ENCODE measurements around the gene GDF10. TPM values are rescaled to one million over a fixed set of nuclear protein-coding genes. Genes with fewer than 3 reads are reported as not detected.

The GDF10 gene
- total RNA-seq, 2 donors from 2014 or later, result 1.5 to 18.6 TPM

- intact Hi-C loops (cut with DNase I), result no loop called here
- no peak for DNase-seq (ENCODE audit: low spot score)
These were observed 25.6 kb downstream of the GDF10 start for GRCh38 chr10:47325303-47326291.

- DNase-seq (ENCODE audit: low spot score), result no peak
- intact Hi-C loops (cut with DNase I), result no loop called here
These were observed 26.4 kb downstream of the GDF10 start for GRCh38 chr10:47326306-47326926.

DNA sequence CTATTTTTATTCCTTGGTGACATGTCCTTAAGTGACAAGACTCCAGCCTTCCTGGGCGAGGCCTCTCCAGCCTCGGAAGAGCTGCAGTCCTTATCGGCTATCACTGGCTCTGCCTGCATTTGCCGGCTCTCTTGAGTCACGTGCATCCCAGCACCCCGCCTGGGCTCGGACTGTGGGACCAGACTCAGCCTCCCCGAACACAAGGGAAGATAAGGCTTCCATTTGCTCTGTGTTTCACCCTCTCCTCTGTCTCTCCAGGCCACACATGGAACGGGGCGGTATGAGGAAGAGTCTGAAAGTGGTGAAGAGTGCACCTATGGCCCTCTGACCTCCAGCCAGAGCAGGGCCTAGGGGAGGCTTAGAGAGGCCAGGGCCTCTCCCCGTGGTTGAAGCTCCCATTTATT, 26.9 kb downstream of the GDF10 start:
- intact Hi-C loops (cut with DNase I), result no loop called here
- no peak for DNase-seq (ENCODE audit: low spot score)

- no peak for DNase-seq (ENCODE audit: low spot score)
- intact Hi-C loops (cut with DNase I), result no loop called here
These were observed 29.9 kb downstream of the GDF10 start for GRCh38 chr10:47329855-47330254.

- intact Hi-C loops (cut with DNase I), result no loop called here
These were observed 30.4 kb downstream of the GDF10 start for GRCh38 chr10:47330366-47330765.

GRCh38 chr10:47330804-47331203, 30.8 kb downstream of the GDF10 start:
- intact Hi-C loops (cut with DNase I), result no loop called here
- DNase-seq (ENCODE audit: low spot score), result no peak

More at GRCh38 chr10:47330366-47330765, 30.4 kb downstream of the GDF10 start:
- no peak for DNase-seq (ENCODE audit: low spot score)

- intact Hi-C loops (cut with DNase I), result no loop called here
- DNase-seq (ENCODE audit: low spot score), result peak; percentile 43
These were observed 31.5 kb downstream of the GDF10 start for GRCh38 chr10:47331491-47331890.

GRCh38 chr10:47331954-47332353, 32.0 kb downstream of the GDF10 start:
- intact Hi-C loops (cut with DNase I), result no loop called here
- DNase-seq (ENCODE audit: low spot score), result no peak

- intact Hi-C loops (cut with DNase I), result no loop called here
- peak; percentile 45 for DNase-seq (ENCODE audit: low spot score)
These were observed 32.4 kb downstream of the GDF10 start for GRCh38 chr10:47332371-47332770.

GRCh38 chr10:47332946-47333345, 32.9 kb downstream of the GDF10 start:
- intact Hi-C loops (cut with DNase I), result no loop called here
- no peak for DNase-seq (ENCODE audit: low spot score)

GRCh38 chr10:47333532-47333931, 33.5 kb downstream of the GDF10 start:
- DNase-seq (ENCODE audit: low spot score), result no peak
- intact Hi-C loops (cut with DNase I), result no loop called here

DNA sequence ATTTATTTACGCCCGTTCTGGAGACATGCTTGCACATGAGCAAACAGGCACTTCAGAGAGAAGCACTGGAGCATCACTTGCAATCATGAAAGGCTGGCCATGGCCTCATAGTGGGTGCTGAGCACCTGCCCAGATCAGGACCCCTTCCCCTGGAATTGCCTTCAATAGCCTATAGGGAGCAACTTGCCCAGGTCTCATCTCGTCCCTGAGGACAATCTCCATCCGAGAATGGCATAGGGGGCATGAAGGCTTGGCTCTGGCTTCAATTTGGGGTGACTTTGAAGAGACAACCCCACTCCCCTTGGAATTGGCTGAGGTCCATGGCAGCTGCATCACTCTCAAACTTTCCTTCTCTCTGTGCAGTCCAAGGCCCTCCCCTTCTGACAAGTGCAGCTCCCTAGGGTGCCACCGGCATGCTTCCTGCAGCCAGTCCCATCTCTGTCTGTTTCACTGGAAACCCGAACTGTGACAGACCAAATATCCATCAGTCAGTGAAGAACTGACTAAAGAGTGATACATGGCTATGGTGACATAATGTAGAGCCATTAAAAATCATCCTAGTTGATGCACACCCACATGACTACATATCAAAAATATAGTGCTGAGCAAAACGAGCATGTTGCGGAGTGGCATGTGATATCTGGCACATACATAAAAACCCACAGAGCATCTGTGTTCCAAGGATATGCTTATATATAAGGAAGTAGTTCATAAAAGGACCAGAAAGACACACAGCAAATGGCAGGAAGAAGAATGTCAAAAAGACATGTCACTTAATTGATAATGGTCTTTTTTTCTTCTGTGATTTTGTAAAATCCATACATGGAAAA, 34.7 kb downstream of the GDF10 start:
- DNase-seq (ENCODE audit: low spot score), result peak; percentile 62
- intact Hi-C loops (cut with DNase I), result no loop called here

DNA sequence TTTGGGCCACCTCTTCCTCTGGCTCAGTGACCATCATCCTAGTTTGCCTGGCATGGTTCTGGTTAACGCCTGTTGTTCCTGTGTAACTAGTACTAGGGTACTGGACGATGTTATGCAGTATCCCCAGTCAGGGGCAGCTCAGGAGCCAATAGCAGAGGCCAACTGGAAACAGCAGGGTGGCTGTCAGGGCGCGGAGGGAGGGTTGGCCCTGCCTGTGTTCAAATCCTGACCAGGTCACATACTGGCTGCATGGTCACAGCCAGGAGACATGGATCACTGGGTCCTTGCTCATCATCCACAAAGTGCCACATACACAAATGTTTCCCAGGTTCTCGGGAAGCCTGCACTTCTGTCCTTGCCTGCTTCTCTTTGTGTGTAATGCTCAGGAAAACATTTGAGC, 35.9 kb downstream of the GDF10 start:
- peak; percentile 35 for DNase-seq (ENCODE audit: low spot score)
- intact Hi-C loops (cut with DNase I), result no loop called here

DNA sequence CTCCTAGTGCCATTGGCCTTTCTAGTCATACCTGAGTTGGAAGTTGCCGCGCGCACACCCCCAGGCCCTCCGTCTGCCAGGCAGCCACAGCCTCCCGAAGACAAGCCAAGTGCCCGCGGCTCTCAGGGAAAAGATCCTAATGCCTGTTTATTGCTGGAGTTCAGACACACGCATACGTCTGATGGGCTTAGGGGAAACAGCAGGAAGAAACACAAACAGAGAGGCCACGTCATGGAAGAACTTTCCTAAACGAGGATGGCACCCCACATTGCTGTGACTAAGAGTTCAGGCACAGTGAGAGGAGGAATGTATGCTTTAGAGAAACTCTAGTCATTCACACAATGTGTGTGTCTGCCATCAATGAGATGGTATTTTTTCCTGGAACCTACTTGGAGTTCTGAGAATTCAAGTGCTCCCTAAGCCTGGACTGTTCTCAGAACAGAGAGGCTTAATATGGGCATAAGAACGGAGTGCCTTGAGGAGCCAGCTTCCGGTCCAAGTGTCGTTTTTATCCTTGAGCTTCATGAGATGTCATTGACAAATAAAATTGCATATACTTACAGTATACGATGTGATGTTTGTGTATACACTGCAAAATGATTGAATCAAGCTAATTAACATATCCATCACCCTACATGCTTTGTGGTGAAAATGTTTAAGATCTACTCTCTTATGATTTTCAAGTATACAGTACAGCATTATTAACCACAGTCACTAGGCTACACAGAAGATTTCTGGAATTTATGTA, 36.6 kb downstream of the GDF10 start:
- intact Hi-C loops (cut with DNase I), result no loop called here
- DNase-seq (ENCODE audit: low spot score), result peak; percentile 70

GRCh38 chr10:47337310-47337709, 37.3 kb downstream of the GDF10 start:
- no peak for DNase-seq (ENCODE audit: low spot score)

GRCh38 chr10:47339186-47339735, 39.3 kb downstream of the GDF10 start:
- DNase-seq (ENCODE audit: low spot score), result no peak
- intact Hi-C loops (cut with DNase I), result no loop called here

More at GRCh38 chr10:47337310-47337709, 37.3 kb downstream of the GDF10 start:
- intact Hi-C loops (cut with DNase I), result no loop called here

- intact Hi-C loops (cut with DNase I), result no loop called here
- DNase-seq (ENCODE audit: low spot score), result no peak
These were observed 40.0 kb downstream of the GDF10 start for GRCh38 chr10:47339759-47340607.
